Measurements from ENCODE around the gene IP6K3. TPM values are rescaled to one million over a fixed set of nuclear protein-coding genes. Genes with fewer than 3 reads are reported as not detected.

Gene IP6K3
- polyA plus RNA-seq, 1 of the 3 experiments (the other 2 are of a cell fraction) = 0.21 TPM

DNA sequence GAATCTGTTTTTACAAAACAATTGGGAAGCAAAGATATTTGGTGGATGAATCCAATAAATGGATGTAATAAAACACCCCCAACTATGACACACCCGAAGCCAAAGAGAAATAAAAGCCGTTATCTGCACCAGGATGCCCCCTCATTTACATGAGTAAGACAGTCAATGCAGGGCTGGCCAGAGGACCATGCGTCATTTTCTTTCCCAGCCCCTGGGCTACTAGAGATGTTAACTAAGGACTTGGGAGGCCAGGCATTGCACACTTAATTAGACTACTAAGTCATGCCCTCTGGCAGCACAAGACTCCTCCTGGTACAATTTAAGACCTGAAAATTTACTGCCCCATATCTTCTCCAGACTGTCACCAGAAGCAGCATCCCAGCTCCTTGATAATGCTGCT lies 39.1 kb upstream of the IP6K3 start:
- H3K9me3 ChIP-seq = no peaks in the 10 kb centered on the region
- H3K4me3 ChIP-seq (ENCODE audit: low read depth in 2 of 2, low read length in 1 of 2) = 0 out of 4 replicates have a peak overlapping the region, but pooled peaks of 1 of the 2 experiments have one; percentile 80
- peak overlapping the region; percentile 92; the same call in 1 of the 2 replicates for H3K9ac ChIP-seq
- no peaks in the 10 kb centered on the region for H3K9me2 ChIP-seq
- H3K79me2 ChIP-seq (ENCODE audit: insufficient read depth) = peaks cover 71% of the 10 kb centered on the region
- peaks cover 22 to 48% of the 10 kb centered on the region in 2 experiments for H3K36me3 ChIP-seq (replicated peaks in 1 of 2; ENCODE audit: control insufficient read depth in 1 of 2, insufficient read depth in 2 of 2, low read length in 1 of 2)
- no peak overlapping the region for H2AFZ ChIP-seq (ENCODE audit: low read depth)
- peaks cover 21% of the 10 kb centered on the region for H3F3A ChIP-seq (replicated peaks; ENCODE audit: insufficient read depth)
- CTCF ChIA-PET = interaction anchor here (0.8 to 7.1 kb wide), 3 partner anchors 9 to 242 kb away, joined by 3 to 53 read pairs (median 7); no protein-coding TSS in a partner anchor
- peak overlapping the region in 1 of 2 experiments; percentile 77; a peak in 3 of 4 replicates for H3K27ac ChIP-seq (ENCODE audit: low read depth in 2 of 2, low read length in 1 of 2)
- H3K27me3 ChIP-seq (ENCODE audit: insufficient read depth) = no peaks in the 10 kb centered on the region
- H3K4me2 ChIP-seq = peak overlapping the region; percentile 95
- TF ChIP-seq MEF2A (IDR thresholded peaks at IDR 0.05; ENCODE audit: borderline replicate concordance, low read depth) (no peak), FOXJ3 (CRISPR knock-in tag; IDR thresholded peaks at IDR 0.05) (no peak), NFIC (IDR thresholded peaks at IDR 0.05; ENCODE audit: borderline replicate concordance) (no peak), RFX5 (IDR thresholded peaks at IDR 0.05; ENCODE audit: low read length) (no peak), MAX (IDR thresholded peaks at IDR 0.05; ENCODE audit: low read depth) (0 out of 2 replicates have a peak, but pooled peaks have one; percentile 27)
- TF ChIP-seq, protein P1, sequence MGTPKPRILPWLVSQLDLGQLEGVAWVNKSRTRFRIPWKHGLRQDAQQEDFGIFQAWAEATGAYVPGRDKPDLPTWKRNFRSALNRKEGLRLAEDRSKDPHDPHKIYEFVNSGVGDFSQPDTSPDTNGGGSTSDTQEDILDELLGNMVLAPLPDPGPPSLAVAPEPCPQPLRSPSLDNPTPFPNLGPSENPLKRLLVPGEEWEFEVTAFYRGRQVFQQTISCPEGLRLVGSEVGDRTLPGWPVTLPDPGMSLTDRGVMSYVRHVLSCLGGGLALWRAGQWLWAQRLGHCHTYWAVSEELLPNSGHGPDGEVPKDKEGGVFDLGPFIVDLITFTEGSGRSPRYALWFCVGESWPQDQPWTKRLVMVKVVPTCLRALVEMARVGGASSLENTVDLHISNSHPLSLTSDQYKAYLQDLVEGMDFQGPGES (IDR thresholded peaks at IDR 0.05; ENCODE audit: low read depth, low read length) = no peak
- 41% methylated on average over 3 of the region's 3 CpGs for WGBS (ENCODE audit: low lambda C conversion rate)
- peaks cover 39 to 50% of the 10 kb centered on the region in 2 experiments for H3K4me1 ChIP-seq (ENCODE audit: control insufficient read depth in 1 of 2, insufficient read depth in 2 of 2, low read depth in 1 of 2, low read length in 1 of 2)
- POLR2A ChIA-PET = no interaction called here
- no peak for DNase-seq
- H4K20me1 ChIP-seq (ENCODE audit: insufficient read depth) = peaks cover 28% of the 10 kb centered on the region

DNA sequence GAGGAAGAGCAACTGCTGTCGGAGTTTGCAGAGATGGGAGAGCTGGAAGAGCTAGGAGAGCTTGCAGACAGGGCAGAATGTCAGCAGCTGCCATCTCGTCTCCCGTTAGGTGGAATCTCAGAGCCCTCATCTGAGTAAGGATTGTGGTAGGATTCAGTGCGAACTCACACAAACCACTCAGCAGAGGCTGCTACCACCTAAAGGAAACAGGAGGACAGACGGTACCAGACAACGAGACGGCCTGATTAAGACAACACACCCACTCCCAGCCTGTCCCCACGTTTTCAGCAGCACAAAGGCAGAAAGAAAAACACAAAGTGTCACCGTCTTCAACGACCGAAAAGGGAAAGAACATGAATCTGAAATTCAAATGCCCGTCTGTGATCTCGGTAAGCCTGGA lies 38.1 kb upstream of the IP6K3 start:
- peaks cover 43 to 57% of the 10 kb centered on the region in 2 experiments for H3K4me1 ChIP-seq (ENCODE audit: control insufficient read depth in 1 of 2, insufficient read depth in 2 of 2, low read depth in 1 of 2, low read length in 1 of 2)
- H2AFZ ChIP-seq (ENCODE audit: low read depth) = no peak overlapping the region
- H3K4me2 ChIP-seq = peak overlapping the region; percentile 95; the same call in 1 of the 2 replicates
- no peak overlapping the region for H3K4me3 ChIP-seq (ENCODE audit: low read depth in 2 of 2, low read length in 1 of 2)
- H3K9me2 ChIP-seq = no peaks in the 10 kb centered on the region
- H3K27ac ChIP-seq (ENCODE audit: low read depth in 2 of 2, low read length in 1 of 2) = no peak overlapping the region
- H3K79me2 ChIP-seq (ENCODE audit: insufficient read depth) = peaks cover 68% of the 10 kb centered on the region
- no peak for DNase-seq
- TF ChIP-seq, protein P2, sequence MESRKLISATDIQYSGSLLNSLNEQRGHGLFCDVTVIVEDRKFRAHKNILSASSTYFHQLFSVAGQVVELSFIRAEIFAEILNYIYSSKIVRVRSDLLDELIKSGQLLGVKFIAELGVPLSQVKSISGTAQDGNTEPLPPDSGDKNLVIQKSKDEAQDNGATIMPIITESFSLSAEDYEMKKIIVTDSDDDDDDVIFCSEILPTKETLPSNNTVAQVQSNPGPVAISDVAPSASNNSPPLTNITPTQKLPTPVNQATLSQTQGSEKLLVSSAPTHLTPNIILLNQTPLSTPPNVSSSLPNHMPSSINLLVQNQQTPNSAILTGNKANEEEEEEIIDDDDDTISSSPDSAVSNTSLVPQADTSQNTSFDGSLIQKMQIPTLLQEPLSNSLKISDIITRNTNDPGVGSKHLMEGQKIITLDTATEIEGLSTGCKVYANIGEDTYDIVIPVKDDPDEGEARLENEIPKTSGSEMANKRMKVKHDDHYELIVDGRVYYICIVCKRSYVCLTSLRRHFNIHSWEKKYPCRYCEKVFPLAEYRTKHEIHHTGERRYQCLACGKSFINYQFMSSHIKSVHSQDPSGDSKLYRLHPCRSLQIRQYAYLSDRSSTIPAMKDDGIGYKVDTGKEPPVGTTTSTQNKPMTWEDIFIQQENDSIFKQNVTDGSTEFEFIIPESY (IDR thresholded peaks at IDR 0.05; ENCODE audit: borderline replicate concordance, low read depth) = no peak
- TF ChIP-seq TAF1 (IDR thresholded peaks at IDR 0.05; ENCODE audit: borderline replicate concordance, low read depth, low read length) (no peak), RXRA (IDR thresholded peaks at IDR 0.05; ENCODE audit: borderline replicate concordance, low read depth) (no peak), MEF2A (IDR thresholded peaks at IDR 0.05; ENCODE audit: borderline replicate concordance, low read depth) (no peak), ELF1 (IDR thresholded peaks at IDR 0.05) (no peak), MXI1 (IDR thresholded peaks at IDR 0.05; ENCODE audit: low read depth, low read length) (no peak), TCF12 (IDR thresholded peaks at IDR 0.05) (no peak), SIN3A (IDR thresholded peaks at IDR 0.05; ENCODE audit: borderline replicate concordance, low read depth, low read length) (no peak)
- TF ChIP-seq, protein P1 (IDR thresholded peaks at IDR 0.05; ENCODE audit: low read depth, low read length) = no peak
- peaks cover 24% of the 10 kb centered on the region for H3F3A ChIP-seq (replicated peaks; ENCODE audit: insufficient read depth)
- POLR2A ChIA-PET = no interaction called here
- no peak overlapping the region for H3K9ac ChIP-seq
- no peaks in the 10 kb centered on the region for H3K27me3 ChIP-seq (ENCODE audit: insufficient read depth)
- CTCF ChIA-PET = interaction anchor here (1.1 to 7.1 kb wide), 3 partner anchors 15 to 270 kb away, joined by 3 to 53 read pairs (median 7); no protein-coding TSS in a partner anchor
- H4K20me1 ChIP-seq (ENCODE audit: insufficient read depth) = peaks cover 28% of the 10 kb centered on the region
- no peaks in the 10 kb centered on the region for H3K9me3 ChIP-seq
- peaks cover 29 to 58% of the 10 kb centered on the region in 2 experiments for H3K36me3 ChIP-seq (replicated peaks in 1 of 2; ENCODE audit: control insufficient read depth in 1 of 2, insufficient read depth in 2 of 2, low read length in 1 of 2)
- 92% methylated on average over 13 of the region's 13 CpGs for WGBS (ENCODE audit: low lambda C conversion rate)

Data from SK-N-SH (cell line).